ENCODE measurements around the gene BAX. TPM values are rescaled to one million over a fixed set of nuclear protein-coding genes. Genes with fewer than 3 reads are reported as not detected.

The BAX gene
- total and polyA plus RNA-seq, 9 of the 15 experiments (the other 6 are each of a cell fraction or from before 2014, with no cell fraction given) = 3.2 to 95.4 (median 44.5) TPM

- TF ChIP-seq CREB3L1 (IDR thresholded peaks at IDR 0.05; ENCODE audit: borderline replicate concordance, low read depth) = peak; percentile 98
- TF ChIP-seq PPARD (CRISPR knock-in tag; IDR thresholded peaks at IDR 0.05) = no peak
- TF ChIP-seq GTF2F1 (IDR thresholded peaks at IDR 0.05; ENCODE audit: low read depth, low read length) = peak; percentile 20; the same call in 1 of the 2 replicates
- TF ChIP-seq SMAD2 (IDR thresholded peaks at IDR 0.05; ENCODE audit: low read depth, low read length) = no peak
- no peak for TF ChIP-seq THRA (IDR thresholded peaks at IDR 0.05)
- no peak for TF ChIP-seq ZNF57 (CRISPR knock-in tag; IDR thresholded peaks at IDR 0.05)
- TF ChIP-seq SIN3A (IDR thresholded peaks at IDR 0.05; ENCODE audit: borderline replicate concordance in 2 of 2, control insufficient read depth in 1 of 2, low read depth in 2 of 2, low read length in 2 of 2) = 0 out of 4 replicates have a peak, but pooled peaks of 1 of the 2 experiments have one; percentile 80
- peak; percentile 86; the same call in 1 of the 2 replicates for TF ChIP-seq FOXP4 (CRISPR knock-in tag; IDR thresholded peaks at IDR 0.05; ENCODE audit: borderline replicate concordance)
- TF ChIP-seq GATAD2A (IDR thresholded peaks at IDR 0.05) = peak; percentile 16; the same call in 1 of the 2 replicates
- no peak for TF ChIP-seq HDAC1 (IDR thresholded peaks at IDR 0.05)
- no peak for TF ChIP-seq ELK3 (CRISPR knock-in tag; IDR thresholded peaks at IDR 0.05)
- TF ChIP-seq POLR2A (conservative IDR thresholded peaks at IDR 0.05) = peak; percentile 32
- TF ChIP-seq STAG1 (CRISPR knock-in tag; IDR thresholded peaks at IDR 0.05; ENCODE audit: borderline replicate concordance) = no peak
- TF ChIP-seq SFPQ (IDR thresholded peaks at IDR 0.05; ENCODE audit: low read depth, low read length) = no peak
- no peak for TF ChIP-seq KDM1A (IDR thresholded peaks at IDR 0.05)
- no peak for TF ChIP-seq NR0B1 (IDR thresholded peaks at IDR 0.05; ENCODE audit: partially characterized antibody)
- TF ChIP-seq TEAD2 (tag; IDR thresholded peaks at IDR 0.05) = no peak
- no peak for TF ChIP-seq CBX1 (IDR thresholded peaks at IDR 0.05; ENCODE audit: low read depth)
- no peak for TF ChIP-seq MEIS2 (IDR thresholded peaks at IDR 0.05; ENCODE audit: partially characterized antibody)
These were observed 13.5 kb downstream of the BAX start (continued) for GRCh38 chr19:48968179-48968661.
